GM13976 (cell line): ENCODE data around the gene ACSBG1.

ENCODE experiments used
- DNase-seq: peaks from one replicate; pipeline ENCODE4 v3.0.0; 2012; ENCODE audit warnings: low spot score
- in situ Hi-C: fragments of 300-500 bp; cut with MboI; formaldehyde crosslinking; loops from one replicate; pipeline ENCODE4 v1.12.0; 2022; ENCODE audit warnings: low sequenced_read_pairs, mixed read lengths, inconsistent platforms; ENCODE audit not compliant: unreplicated experiment
- TF ChIP-seq, protein P1 (sequence below): IDR thresholded peaks from 2 replicates; pipeline ENCODE4 v1.5.1; 2012; ENCODE audit warnings: borderline replicate concordance, mild to moderate bottlenecking; ENCODE audit not compliant: insufficient read depth; ENCODE audit errors: extremely low read depth, missing control alignments, control extremely low read depth

Gene ACSBG1

DNA sequence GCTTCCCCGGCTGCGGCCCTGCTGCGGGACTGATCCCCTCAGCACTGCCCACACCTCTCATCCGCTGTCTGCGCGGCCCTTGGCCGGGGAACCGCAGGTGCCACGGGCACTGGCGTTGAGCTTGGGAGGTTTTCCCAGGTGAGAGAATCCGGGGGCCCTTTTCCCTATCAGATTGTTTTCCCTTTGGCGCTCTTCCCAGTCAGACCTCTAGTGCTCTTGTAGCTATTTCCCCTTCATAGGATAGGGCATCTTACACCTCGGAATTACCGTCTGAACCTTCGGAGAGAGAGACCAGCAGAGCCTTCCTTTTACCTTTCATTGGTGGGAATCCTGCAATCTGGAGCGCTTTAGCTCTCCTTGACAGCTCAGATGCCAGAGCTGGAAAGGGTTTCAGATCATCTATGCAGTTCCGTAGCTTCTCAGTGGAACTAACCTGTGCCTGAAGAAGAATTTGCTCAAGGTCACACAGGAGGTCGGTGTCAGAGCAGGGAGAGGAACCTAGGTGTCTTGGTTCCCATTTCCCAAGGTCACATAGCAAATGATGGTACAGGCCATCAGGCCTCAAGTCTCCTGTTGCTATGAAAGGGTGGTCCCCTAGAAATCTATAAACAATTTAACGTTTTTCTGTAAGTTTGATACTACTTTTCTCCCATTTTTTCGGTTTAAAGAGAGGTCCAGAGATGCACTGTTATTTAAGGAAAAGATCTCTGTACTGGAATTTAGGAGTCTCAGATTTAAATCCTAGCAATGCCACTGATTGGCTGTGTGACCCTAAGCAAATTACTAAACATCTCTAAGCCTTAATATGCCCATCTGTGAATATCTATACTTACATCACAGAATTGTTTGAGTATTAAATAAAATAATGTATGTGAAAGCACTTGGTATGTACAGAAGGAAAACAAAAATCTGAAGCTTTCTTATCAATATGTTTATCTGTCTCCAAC lies 84.3 kb downstream of the ACSBG1 start:
- TF ChIP-seq, protein P1, sequence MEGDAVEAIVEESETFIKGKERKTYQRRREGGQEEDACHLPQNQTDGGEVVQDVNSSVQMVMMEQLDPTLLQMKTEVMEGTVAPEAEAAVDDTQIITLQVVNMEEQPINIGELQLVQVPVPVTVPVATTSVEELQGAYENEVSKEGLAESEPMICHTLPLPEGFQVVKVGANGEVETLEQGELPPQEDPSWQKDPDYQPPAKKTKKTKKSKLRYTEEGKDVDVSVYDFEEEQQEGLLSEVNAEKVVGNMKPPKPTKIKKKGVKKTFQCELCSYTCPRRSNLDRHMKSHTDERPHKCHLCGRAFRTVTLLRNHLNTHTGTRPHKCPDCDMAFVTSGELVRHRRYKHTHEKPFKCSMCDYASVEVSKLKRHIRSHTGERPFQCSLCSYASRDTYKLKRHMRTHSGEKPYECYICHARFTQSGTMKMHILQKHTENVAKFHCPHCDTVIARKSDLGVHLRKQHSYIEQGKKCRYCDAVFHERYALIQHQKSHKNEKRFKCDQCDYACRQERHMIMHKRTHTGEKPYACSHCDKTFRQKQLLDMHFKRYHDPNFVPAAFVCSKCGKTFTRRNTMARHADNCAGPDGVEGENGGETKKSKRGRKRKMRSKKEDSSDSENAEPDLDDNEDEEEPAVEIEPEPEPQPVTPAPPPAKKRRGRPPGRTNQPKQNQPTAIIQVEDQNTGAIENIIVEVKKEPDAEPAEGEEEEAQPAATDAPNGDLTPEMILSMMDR = no peak

DNA sequence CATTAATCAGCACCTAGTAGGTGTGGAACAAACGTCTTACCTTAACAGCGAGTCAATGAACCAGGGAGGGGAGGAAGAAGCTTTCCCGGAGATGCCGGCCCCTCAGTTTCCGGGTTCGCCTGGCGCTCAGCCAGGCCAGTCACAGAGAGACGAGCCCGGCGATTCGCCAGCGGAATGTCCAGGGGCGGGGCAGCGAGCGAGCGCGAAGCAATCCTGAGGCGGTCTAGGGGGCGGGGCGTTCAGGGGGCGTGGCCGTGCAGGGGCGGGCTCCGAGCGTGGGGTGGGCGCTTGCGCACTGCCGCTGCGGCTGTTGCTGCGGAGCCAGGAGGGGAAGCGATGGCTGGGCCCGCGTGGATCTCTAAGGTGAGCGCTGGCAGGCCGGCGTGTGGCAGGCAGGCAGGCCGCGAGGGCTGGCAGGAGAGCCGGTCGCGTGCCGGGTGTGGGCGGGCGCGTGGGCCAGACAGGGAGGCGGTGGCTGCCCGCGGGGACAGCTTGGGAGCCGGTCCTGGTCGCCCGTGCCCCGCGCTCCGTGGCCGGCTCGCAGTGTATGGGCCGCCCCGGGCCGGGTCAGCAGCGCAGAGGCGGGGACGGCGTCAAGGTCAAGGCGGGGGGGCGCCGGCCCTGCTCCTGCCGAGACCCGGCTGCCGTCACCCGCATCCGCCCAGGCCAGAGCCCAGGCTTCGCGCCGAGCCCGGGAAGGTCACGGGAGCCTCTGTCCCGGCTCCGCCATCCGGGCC lies 85.1 kb downstream of the ACSBG1 start, which contains the start of gene IDH3A:
Gene IDH3A (plus strand): TSS at position 295 of the 737 bp plus-strand sequence. CDS start 42 bp downstream, at position 337.
- peak; percentile 99 for DNase-seq
- in situ Hi-C loops = no loop called here
- TF ChIP-seq, protein P1 = no peak

More for the DNA sequence above, 84.3 kb downstream of the ACSBG1 start:
- no peak for DNase-seq
- in situ Hi-C loops = no loop called here

DNA sequence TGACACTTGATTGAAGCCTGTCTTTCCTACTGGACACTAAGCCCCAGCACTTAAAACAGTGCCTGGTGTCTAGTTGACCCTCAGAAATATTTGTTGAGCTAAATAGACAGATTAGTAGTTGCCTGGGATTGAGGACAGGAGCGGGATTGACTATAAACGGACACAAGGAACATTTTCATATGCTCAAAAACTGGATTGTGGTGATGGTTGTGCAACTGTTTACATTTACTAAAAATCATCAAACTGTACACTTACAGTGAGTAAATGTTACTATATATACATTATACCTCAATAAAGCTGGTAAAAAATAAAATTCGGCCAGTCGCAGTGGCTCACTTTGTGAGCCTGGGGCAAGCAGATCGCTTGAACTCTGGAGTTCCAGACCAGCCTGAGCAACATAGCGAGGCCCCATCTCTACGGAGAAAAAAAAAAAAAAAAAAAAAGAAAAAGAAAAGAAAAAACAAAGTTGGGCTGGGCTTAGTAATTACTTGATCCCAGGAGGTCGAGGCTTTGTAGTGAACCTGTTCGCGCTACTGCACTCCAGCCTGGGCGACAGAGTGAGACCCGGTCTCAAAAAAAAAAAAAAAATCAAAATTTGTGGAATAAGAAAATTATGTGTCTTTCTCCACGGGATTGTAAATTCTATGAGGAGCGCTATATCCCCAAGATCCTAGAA lies 85.8 kb downstream of the ACSBG1 start:
- in situ Hi-C loops = no loop called here
- no peak for DNase-seq
- TF ChIP-seq, protein P1 = no peak

DNA sequence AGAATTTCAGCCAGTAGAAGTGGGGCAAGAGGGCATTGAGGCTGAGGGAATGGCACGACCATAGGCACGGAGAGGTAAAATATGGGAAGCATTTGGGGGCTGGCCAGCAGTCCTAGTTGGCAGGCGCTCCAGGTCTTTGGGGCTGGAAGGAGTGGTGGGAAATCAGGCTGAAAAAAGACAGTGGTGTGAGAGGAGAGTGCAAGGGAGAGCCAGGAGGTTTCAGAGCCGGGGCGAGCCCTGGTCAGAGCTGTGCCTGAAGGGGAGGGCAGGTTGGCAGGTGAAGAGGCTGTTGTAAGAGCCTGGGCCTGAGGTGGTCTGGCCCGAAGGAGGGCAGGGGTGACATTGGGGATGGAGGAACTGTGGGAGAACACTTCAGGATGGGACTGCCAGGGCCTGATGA lies 86.8 kb downstream of the ACSBG1 start:
- in situ Hi-C loops = no loop called here
- DNase-seq = no peak
- TF ChIP-seq, protein P1 = no peak

DNA sequence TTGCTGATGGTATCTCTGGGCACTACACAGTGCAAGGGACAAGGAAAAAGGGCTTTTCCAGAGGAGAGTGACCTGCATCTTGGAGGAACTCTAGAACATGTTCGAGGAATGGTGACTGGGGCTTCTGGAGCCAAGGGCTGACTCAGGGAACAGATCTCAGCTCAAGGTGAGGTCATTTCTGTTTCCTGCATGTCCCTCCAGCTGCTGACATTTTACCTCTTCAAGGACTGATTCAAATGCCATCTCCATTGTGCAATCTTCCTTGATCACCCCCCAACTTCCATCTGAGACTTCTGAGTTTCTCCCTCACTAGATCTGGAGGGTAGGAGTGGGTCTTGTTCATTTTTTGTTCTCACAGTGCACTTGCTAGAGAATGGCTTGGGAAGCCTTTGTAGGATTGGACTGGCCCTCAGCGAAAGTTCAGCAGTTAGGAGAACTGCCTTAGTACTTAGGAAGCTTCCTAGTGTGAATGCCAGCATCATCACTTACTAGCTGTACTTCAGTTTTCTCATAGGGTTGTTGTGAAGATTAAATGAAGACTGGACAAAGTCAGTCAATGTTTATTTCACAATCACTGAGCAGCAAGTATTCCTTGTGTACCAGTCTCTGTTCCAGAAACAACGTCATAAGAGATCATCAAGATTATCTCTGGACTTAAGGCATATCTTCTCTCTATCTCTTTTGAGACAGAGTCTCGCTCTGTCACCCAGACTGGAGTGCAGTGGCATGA lies 87.8 kb downstream of the ACSBG1 start:
- in situ Hi-C loops = no loop called here

More for the DNA sequence above, 87.8 kb downstream of the ACSBG1 start:
- no peak for DNase-seq
- TF ChIP-seq, protein P1 = no peak
